HL-60/S4 treated with retinoic acid at 250 ng/mL for 4 days and 3 days (cell line): Measurements from ENCODE around the gene DCTN3.
"Not testable (repeated sequence)": the region's sequence is repeated elsewhere in the genome, so short reads cannot be mapped to it uniquely, and the experiment has no call there.

Experiments used
- in situ Hi-C: fragments of 300-500 bp; cut with MboI; formaldehyde crosslinking; loops from 2 replicates; pipeline ENCODE4 v1.7.0; 2022; ENCODE audit warnings: low sequenced_read_pairs

The DCTN3 gene

GRCh38 chr9:34647651-34648050 is 27.4 kb upstream of the DCTN3 start:
- in situ Hi-C loops = no loop called here

GRCh38 chr9:34647084-34647403 is 26.7 kb upstream of the DCTN3 start:
- in situ Hi-C loops = no loop called here

- in situ Hi-C loops = no loop called here
These were observed 26.2 kb upstream of the DCTN3 start, which contains the start of gene GALT for GRCh38 chr9:34646211-34647083. Gene GALT (plus strand): TSS chr9:34646675. CDS start chr9:34646705, 30 bp downstream.

- in situ Hi-C loops = no loop called here
These were observed 24.5 kb upstream of the DCTN3 start for GRCh38 chr9:34644766-34645314.

- in situ Hi-C loops = no loop called here
These were observed 22.4 kb upstream of the DCTN3 start for GRCh38 chr9:34642679-34643078.

- in situ Hi-C loops = not testable (repeated sequence)
These were observed 19.0 kb upstream of the DCTN3 start for GRCh38 chr9:34639322-34639721.

GRCh38 chr9:34638138-34638445 is 17.8 kb upstream of the DCTN3 start:
- in situ Hi-C loops = no loop called here

- in situ Hi-C loops = no loop called here
These were observed 17.3 kb upstream of the DCTN3 start, which contains the start of gene SIGMAR1 for GRCh38 chr9:34637356-34638137. Gene SIGMAR1 (minus strand): TSS chr9:34637787. CDS start chr9:34637697, 90 bp downstream.

- in situ Hi-C loops = no loop called here
These were observed 16.6 kb upstream of the DCTN3 start for GRCh38 chr9:34636791-34637355.

- in situ Hi-C loops = no loop called here
These were observed 15.3 kb upstream of the DCTN3 start for GRCh38 chr9:34635556-34635955.

GRCh38 chr9:34634551-34635248 is 14.4 kb upstream of the DCTN3 start:
- in situ Hi-C loops = no loop called here

GRCh38 chr9:34633851-34634550 is 13.7 kb upstream of the DCTN3 start:
- in situ Hi-C loops = no loop called here

- in situ Hi-C loops = no loop called here
These were observed 12.9 kb upstream of the DCTN3 start for GRCh38 chr9:34633166-34633565.

- in situ Hi-C loops = no loop called here
These were observed 10.3 kb upstream of the DCTN3 start for GRCh38 chr9:34630402-34631154.

- in situ Hi-C loops = no loop called here
These were observed 9.2 kb upstream of the DCTN3 start for GRCh38 chr9:34629491-34629808.

- in situ Hi-C loops = no loop called here
These were observed 8.6 kb upstream of the DCTN3 start, which contains the start of gene ARID3C for GRCh38 chr9:34628656-34629490. Gene ARID3C (minus strand): TSS chr9:34629066. CDS start chr9:34628014, 1,052 bp downstream.

- in situ Hi-C loops = no loop called here
These were observed 7.7 kb upstream of the DCTN3 start for GRCh38 chr9:34627716-34628655.

- in situ Hi-C loops = no loop called here
These were observed 4.8 kb upstream of the DCTN3 start for GRCh38 chr9:34625186-34625486.
